Adrenal gland (tissue), 12 donors: ENCODE data around the gene RANBP3L. TPM values are rescaled to one million over a fixed set of nuclear protein-coding genes. Genes with fewer than 3 reads are reported as not detected.

ENCODE experiments used
- DNase-seq, 7 donors: peaks; one replicate each; pipeline ENCODE4 v3.0.0-alpha.2; 2019 to 2020
- H3K27ac ChIP-seq, 5 donors: fragments of 200-600 bp; sonication (generic) in 4 of 5; 1 replicate in 3 of 5; 2 replicates in 2 of 5; pipeline versions ENCODE4 v1.5.1 to v1.8.0; 2016 to 2020; ENCODE audit warnings: mild to moderate bottlenecking in 1 of 5
- H3K27me3 ChIP-seq: fragments of 200-600 bp; 2 replicates; pipeline ENCODE4 v1.8.0; 2021
- H3K36me3 ChIP-seq, 2 donors: fragments of 200-600 bp; replicated peaks in 1 of 2; 1 replicate in 1 of 2; 2 replicates in 1 of 2; pipeline versions ENCODE4 v1.5.1 to v1.8.0; 2018 to 2022
- H3K4me1 ChIP-seq, 2 donors: fragments of 200-600 bp; replicated peaks in 1 of 2; 1 replicate in 1 of 2; 2 replicates in 1 of 2; pipeline versions ENCODE4 v1.5.1 to v1.8.0; 2018 to 2021
- H3K4me3 ChIP-seq, 4 donors: fragments of 200-600 bp; sonication (generic) in 3 of 4; one replicate each; pipeline ENCODE4 v1.5.1; 2016 to 2018
- H3K9me3 ChIP-seq, 3 donors: fragments of 200-600 bp; sonication (generic) in 1 of 3; replicated peaks in 1 of 3; 1 replicate in 2 of 3; 2 replicates in 1 of 3; pipeline versions ENCODE4 v1.5.1 to v1.8.0; 2016 to 2021
- POLR2A ChIP-seq, 2 donors: fragments of 450-650 bp; IDR thresholded peaks; one replicate each; pipeline ENCODE4 v1.6.1; 2017; ENCODE audit warnings: antibody characterized with exemption in 2 of 2, mild to moderate bottlenecking in 2 of 2, moderate library complexity in 1 of 2
- WGBS, 4 donors: extraction: QIAGEN DNeasy Blood & Tissue Kit in 2 of 4; methylation state at CpG; one replicate each; pipeline versions ENCODE4 v1.1.5 to v1.1.7; 2013 to 2017; 5-methylcytosine and 5-hydroxymethylcytosine counted together
- intact Hi-C, 2 donors: fragments of 100-400 bp; cut with DNase I; formaldehyde crosslinking; loops; one replicate each; pipeline versions ENCODE4 v1.14.1 to v1.15.0; 2022 to 2023
- polyA plus RNA-seq, 3 donors: library from polyadenylated mRNA; stranded (reverse); fragments of 200-250 nt in 2 of 3; fragments of 350-450 nt in 1 of 3; fragmentation: Illumina TruSeq in 1 of 3; extraction: RNeasy Lipid Tissue Mini Kit (QIAGEN cat#74804) in 1 of 3; gene quantifications; one replicate each; pipeline ENCODE4 v1.2.3, GENCODE V29; 2013 to 2014
- total RNA-seq, 9 donors: library from RNA; depleted of rRNA in 4 of 9; stranded (reverse); fragments of >200 nt in 4 of 9; fragments of 120-200 nt in 1 of 9; fragmentation: NEBNext Ultra II Directional in 1 of 9; extraction: Animal tissue kit (Norgen Biotek cat#: 25700) in 1 of 9; gene quantifications; one replicate each; pipeline versions ENCODE4 v1.1.0 to v1.2.4, GENCODE V29; 2013 to 2023
- TF ChIP-seq, protein P1 (sequence below), 6 experiments: fragments of 450-650 bp in 4 of 6; fragments of 200-600 bp in 2 of 6; sonication (generic) in 1 of 6; IDR thresholded peaks; 1 replicate in 5 of 6; 2 replicates in 1 of 6; pipeline versions ENCODE4 v1.5.1 to v1.8.0; 2016 to 2021; ENCODE audit warnings: antibody characterized with exemption in 6 of 6, mild to moderate bottlenecking in 2 of 6, moderate library complexity in 1 of 6
- donor health status: healthy with polysubstance abuse.
- donor health status: Bipolar disorder and iron deficiency.
- donor health status: DM: yes; HTN: yes; CAD: no.
- donor health status: DM: no; HTN: no; CAD: no.
- donor health status: DM: no; HTN: no; CAD: no.
- donor health status: DM: yes; HTN: yes; CAD: no.

Gene RANBP3L
- total and polyA plus RNA-seq, 12 donors: 0.30 to 21.6 (median 1.6) TPM

DNA sequence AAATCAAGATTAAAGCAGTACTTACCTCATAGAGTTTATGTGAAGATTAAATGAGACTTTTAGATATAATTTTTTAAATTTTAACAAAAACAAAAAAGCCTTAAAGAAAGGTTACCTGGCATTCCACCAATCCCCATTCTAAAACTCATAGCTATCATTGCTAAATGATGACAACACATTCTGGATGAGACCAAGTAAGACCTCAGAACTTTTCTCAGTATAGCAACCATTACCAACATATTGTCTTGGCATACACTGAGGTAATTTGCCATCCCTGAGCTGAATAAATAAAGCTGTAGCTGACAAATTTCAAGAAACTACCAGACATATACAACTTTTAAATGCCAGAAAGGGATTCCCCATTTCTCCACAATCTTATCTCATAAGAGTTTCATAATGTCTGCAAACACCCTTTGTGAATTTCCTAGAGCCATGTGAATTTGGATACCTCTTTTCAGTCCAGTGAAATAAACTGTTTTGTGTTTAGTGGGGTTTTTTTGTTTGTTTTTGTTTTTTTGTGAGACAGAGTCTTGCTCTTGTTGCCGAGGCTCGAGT is 29.5 kb downstream of the RANBP3L start:
- no peak overlapping the region for H3K4me3 ChIP-seq
- intact Hi-C loops: no loop called here
- WGBS, 4 donors: 87 to 100% (median 94%) methylated on average over 2 of the region's 2 CpGs
- H3K27ac ChIP-seq: no peak overlapping the region
- no peaks in the 10 kb centered on the region for H3K9me3 ChIP-seq
- no peak for DNase-seq
- no peaks in the 10 kb centered on the region for H3K4me1 ChIP-seq
- no peaks in the 10 kb centered on the region for H3K27me3 ChIP-seq
- H3K36me3 ChIP-seq: no peaks in the 10 kb centered on the region
- TF ChIP-seq, protein P1, sequence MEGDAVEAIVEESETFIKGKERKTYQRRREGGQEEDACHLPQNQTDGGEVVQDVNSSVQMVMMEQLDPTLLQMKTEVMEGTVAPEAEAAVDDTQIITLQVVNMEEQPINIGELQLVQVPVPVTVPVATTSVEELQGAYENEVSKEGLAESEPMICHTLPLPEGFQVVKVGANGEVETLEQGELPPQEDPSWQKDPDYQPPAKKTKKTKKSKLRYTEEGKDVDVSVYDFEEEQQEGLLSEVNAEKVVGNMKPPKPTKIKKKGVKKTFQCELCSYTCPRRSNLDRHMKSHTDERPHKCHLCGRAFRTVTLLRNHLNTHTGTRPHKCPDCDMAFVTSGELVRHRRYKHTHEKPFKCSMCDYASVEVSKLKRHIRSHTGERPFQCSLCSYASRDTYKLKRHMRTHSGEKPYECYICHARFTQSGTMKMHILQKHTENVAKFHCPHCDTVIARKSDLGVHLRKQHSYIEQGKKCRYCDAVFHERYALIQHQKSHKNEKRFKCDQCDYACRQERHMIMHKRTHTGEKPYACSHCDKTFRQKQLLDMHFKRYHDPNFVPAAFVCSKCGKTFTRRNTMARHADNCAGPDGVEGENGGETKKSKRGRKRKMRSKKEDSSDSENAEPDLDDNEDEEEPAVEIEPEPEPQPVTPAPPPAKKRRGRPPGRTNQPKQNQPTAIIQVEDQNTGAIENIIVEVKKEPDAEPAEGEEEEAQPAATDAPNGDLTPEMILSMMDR (IDR thresholded peaks at IDR 0.05): no peak
- no peak for TF ChIP-seq POLR2A (IDR thresholded peaks at IDR 0.05)

DNA sequence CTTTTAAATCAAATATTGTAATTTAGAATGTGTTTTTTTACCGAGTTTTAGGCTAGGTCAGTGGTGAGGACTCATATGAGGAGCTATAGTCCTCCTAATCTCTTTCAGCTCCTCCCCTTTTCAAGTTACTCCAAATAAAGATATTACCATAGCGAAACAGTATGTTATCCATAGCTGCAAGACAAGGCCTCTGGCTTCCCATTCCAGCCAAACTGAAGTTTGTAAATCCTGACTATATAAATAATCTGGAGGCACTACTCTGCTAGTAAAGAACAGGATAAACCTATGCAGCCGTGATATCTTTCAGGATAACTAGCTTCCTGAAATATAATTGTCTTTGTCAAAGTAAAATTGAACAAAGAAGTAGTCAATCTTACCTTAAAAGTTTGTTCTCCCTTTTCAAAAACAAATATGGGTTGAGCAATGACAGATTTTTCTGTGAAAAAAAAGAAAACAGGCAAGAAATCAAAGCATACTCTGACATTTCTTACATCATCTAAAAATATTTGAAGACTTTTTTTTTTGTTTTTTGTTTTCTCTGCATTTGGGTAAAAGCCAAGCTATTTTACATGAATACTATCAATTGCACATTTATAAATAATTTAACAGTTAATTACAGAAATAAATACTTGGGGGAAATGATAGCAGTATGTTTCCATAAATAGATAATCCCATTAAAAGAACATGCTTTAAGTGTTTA is 30.7 kb downstream of the RANBP3L start:
- DNase-seq: no peak
- Histone ChIP-seq H3K4me3 (no peak overlapping the region), H3K9me3 (no peaks in the 10 kb centered on the region), H3K36me3 (no peaks in the 10 kb centered on the region), H3K27me3 (no peaks in the 10 kb centered on the region), H3K4me1 (no peaks in the 10 kb centered on the region), H3K27ac (no peak overlapping the region)
- TF ChIP-seq POLR2A (IDR thresholded peaks at IDR 0.05): no peak
- intact Hi-C loops: no loop called here
- 80 to 94% (median 85%) methylated on average over 3 of the region's 3 CpGs for WGBS, 4 donors

GRCh38 chr5:36270175-36270574 is 31.5 kb downstream of the RANBP3L start:
- Histone ChIP-seq H3K27me3 (no peaks in the 10 kb centered on the region), H3K36me3 (no peaks in the 10 kb centered on the region), H3K27ac (no peak overlapping the region), H3K9me3 (no peaks in the 10 kb centered on the region), H3K4me3 (no peak overlapping the region), H3K4me1 (no peaks in the 10 kb centered on the region)
- TF ChIP-seq POLR2A (IDR thresholded peaks at IDR 0.05): no peak
- TF ChIP-seq, protein P1 (IDR thresholded peaks at IDR 0.05): no peak
- intact Hi-C loops: no loop called here
- WGBS, 4 donors: 91 to 95% (median 94%) methylated on average over 3 of the region's 3 CpGs
- no peak for DNase-seq

- Histone ChIP-seq H3K27me3 (no peaks in the 10 kb centered on the region), H3K27ac (no peak overlapping the region), H3K4me3 (no peak overlapping the region), H3K36me3 (no peaks in the 10 kb centered on the region), H3K9me3 (no peaks in the 10 kb centered on the region), H3K4me1 (no peaks in the 10 kb centered on the region)
- intact Hi-C loops: loop anchor here in 1 of 2 donors (10.0 kb wide), 1 partner anchor 135 kb away; no protein-coding TSS in a partner anchor
- DNase-seq: no peak
- TF ChIP-seq, protein P1 (IDR thresholded peaks at IDR 0.05): no peak
- TF ChIP-seq POLR2A (IDR thresholded peaks at IDR 0.05): no peak
Observed at GRCh38 chr5:36269478-36269877, 32.2 kb downstream of the RANBP3L start.

DNA sequence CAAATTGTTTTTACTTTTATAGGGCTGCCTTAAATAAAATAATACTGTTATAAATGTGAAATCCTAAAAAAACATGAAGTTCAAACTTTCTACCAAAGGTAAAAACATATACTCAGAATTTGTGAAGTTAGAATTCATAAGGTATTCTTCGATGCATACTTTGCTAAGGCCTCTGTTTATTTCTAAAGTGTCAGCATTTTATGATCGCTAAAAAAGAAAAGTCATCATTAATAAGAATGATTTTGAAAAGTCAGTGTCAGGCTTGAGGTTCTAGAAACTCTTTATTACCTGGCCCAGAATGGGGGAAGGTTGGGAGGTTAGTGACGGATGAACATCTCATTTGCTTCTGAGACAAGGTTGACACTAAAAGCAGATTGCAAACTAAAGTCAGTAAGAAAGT is 33.8 kb downstream of the RANBP3L start:
- no peaks in the 10 kb centered on the region for H3K9me3 ChIP-seq
- 90 to 95% (median 94%) methylated on average over 3 of the region's 3 CpGs for WGBS, 4 donors
- intact Hi-C loops: loop anchor here in 1 of 2 donors (10.0 kb wide), 1 partner anchor 137 kb away; no protein-coding TSS in a partner anchor
- no peak overlapping the region for H3K4me3 ChIP-seq
- no peaks in the 10 kb centered on the region for H3K36me3 ChIP-seq
- H3K27ac ChIP-seq: no peak overlapping the region
- DNase-seq: no peak
- H3K27me3 ChIP-seq: no peaks in the 10 kb centered on the region
- H3K4me1 ChIP-seq: no peaks in the 10 kb centered on the region
- TF ChIP-seq, protein P1 (IDR thresholded peaks at IDR 0.05): no peak
- no peak for TF ChIP-seq POLR2A (IDR thresholded peaks at IDR 0.05)
